HCT116 (cell line): ENCODE measurements around the gene SH3GL2. TPM values are rescaled to one million over a fixed set of nuclear protein-coding genes. Genes with fewer than 3 reads are reported as not detected.

Experiments
- ATAC-seq: fragments of 200-7000 bp; cut with Tn5 transposase; 2 replicates; pipeline ENCODE4 v1.9.1; 2020; ENCODE audit warnings: mild to moderate bottlenecking, moderate library complexity
- BruUV-seq: library from RNA; stranded (reverse); fragments of 400-500 nt; replicated peaks from 2 replicates; lab custom pipeline; 2021; lab: Mats Ljungman, UMichigan
- CTCF ChIA-PET: fragments of 300-600 bp; sonication (Branson Sonifier 250); formaldehyde crosslinking; loops from one replicate; lab custom pipeline; 2021; ENCODE audit warnings: antibody characterized with exemption; lab: Charles Lee
- POLR2A ChIA-PET: fragments of 300-600, 350-600 bp; sonication (Branson Sonifier 250); formaldehyde crosslinking; loops from one replicate; lab custom pipeline; 2021; ENCODE audit warnings: antibody characterized with exemption; lab: Charles Lee
- RAD21 ChIA-PET, 2 experiments: fragments of 300-600 bp; sonication (Branson Sonifier 250); formaldehyde crosslinking; loops; one replicate each; lab custom pipeline; 2023; ENCODE audit warnings: low total read pairs in 2 of 2; ENCODE audit not compliant: uncharacterized antibody in 2 of 2, unreplicated experiment in 2 of 2, low non-redundant PET in 1 of 2; lab: Charles Lee
- DNase-seq: peaks from one replicate; pipeline ENCODE4 v3.0.0-alpha.2; 2010; ENCODE audit warnings: low read depth, low spot score
- H2AFZ ChIP-seq: fragments of 200-600 bp; shearing (Covaris generic), sonication (generic); 2 replicates; pipeline ENCODE4 v1.6.1; 2017; ENCODE audit warnings: low read depth, mixed run types, mixed read lengths, antibody characterized with exemption, low read length; ENCODE audit not compliant: poor library complexity, severe bottlenecking
- H3K27ac ChIP-seq: 2 replicates; pipeline ENCODE4 v1.5.1; 2012; ENCODE audit warnings: low read depth, low read length
- H3K27me3 ChIP-seq: fragments of 200-600 bp; sonication (generic); 2 replicates; pipeline ENCODE4 v1.6.1; 2016; ENCODE audit warnings: mixed run types, low read length, mixed read lengths; ENCODE audit not compliant: insufficient read depth
- H3K36me3 ChIP-seq, 2 experiments: fragments of 200-500 bp in 1 of 2; fragments of 200-600 bp in 1 of 2; sonication (Bioruptor generic) in 1 of 2; sonication (generic) in 1 of 2; 2 replicates each; pipeline versions ENCODE4 v1.5.1 to v1.6.1; 2014 to 2016; ENCODE audit warnings: low read length in 2 of 2, inconsistent platforms in 1 of 2, mixed read lengths in 1 of 2, mixed run types in 1 of 2; ENCODE audit not compliant: insufficient read depth in 2 of 2, control insufficient read depth in 1 of 2
- H3K4me1 ChIP-seq, 2 experiments: fragments of 200-600 bp in 1 of 2; sonication (generic) in 1 of 2; 2 replicates each; pipeline versions ENCODE4 v1.5.1 to v1.6.1; 2012 to 2017; ENCODE audit warnings: low read length in 2 of 2, inconsistent platforms in 1 of 2, mild to moderate bottlenecking in 1 of 2, mixed read lengths in 1 of 2, mixed run types in 1 of 2, moderate library complexity in 1 of 2; ENCODE audit not compliant: insufficient read depth in 2 of 2, control insufficient read depth in 1 of 2
- H3K4me2 ChIP-seq: fragments of 200-600 bp; sonication (generic); 2 replicates; pipeline ENCODE4 v1.6.1; 2017; ENCODE audit warnings: mixed run types, low read length, mixed read lengths
- H3K4me3 ChIP-seq, 2 experiments: fragments of 200-600 bp in 1 of 2; sonication (generic) in 1 of 2; replicated peaks in 1 of 2; 2 replicates each; pipeline ENCODE4 v1.5.1; 2011 to 2016; ENCODE audit warnings: low read length in 2 of 2, control low read depth in 1 of 2, low read depth in 1 of 2, mild to moderate bottlenecking in 1 of 2, mixed read lengths in 1 of 2, mixed run types in 1 of 2
- H3K79me2 ChIP-seq: fragments of 200-600 bp; sonication (generic); 2 replicates; pipeline ENCODE4 v1.6.1; 2017; ENCODE audit warnings: mild to moderate bottlenecking, mixed run types, low read length, moderate library complexity, mixed read lengths; ENCODE audit not compliant: insufficient read depth
- H3K9ac ChIP-seq: fragments of 200-600 bp; sonication (generic); 2 replicates; pipeline ENCODE4 v1.6.1; 2016; ENCODE audit warnings: low read length, mixed read lengths
- H3K9me2 ChIP-seq: fragments of 200-600 bp; sonication (generic), shearing (Covaris generic); 2 replicates; pipeline ENCODE4 v1.6.1; 2017; ENCODE audit warnings: mixed run types, mild to moderate bottlenecking, moderate library complexity; ENCODE audit not compliant: insufficient read depth
- H3K9me3 ChIP-seq, 2 experiments: fragments of 200-500 bp in 1 of 2; fragments of 200-600 bp in 1 of 2; sonication (Bioruptor generic) in 1 of 2; sonication (generic) in 1 of 2; 2 replicates each; pipeline ENCODE4 v1.6.1; 2014 to 2017; ENCODE audit warnings: low read length in 2 of 2, mixed read lengths in 2 of 2, inconsistent platforms in 1 of 2, low read depth in 1 of 2, mild to moderate bottlenecking in 1 of 2, mixed run types in 1 of 2, moderate library complexity in 1 of 2; ENCODE audit not compliant: control insufficient read depth in 1 of 2, insufficient read depth in 1 of 2
- H4K20me1 ChIP-seq: fragments of 200-600 bp; sonication (generic), shearing (Covaris generic); 2 replicates; pipeline ENCODE4 v1.6.1; 2017; ENCODE audit warnings: mixed run types, mild to moderate bottlenecking, moderate library complexity; ENCODE audit not compliant: insufficient read depth
- CBX3 ChIP-seq: IDR thresholded peaks from 2 replicates; pipeline ENCODE4 v1.6.1; 2012; ENCODE audit warnings: low read depth
- CEBPB ChIP-seq: IDR thresholded peaks from 2 replicates; pipeline ENCODE4 v1.6.1; 2012; ENCODE audit warnings: low read depth
- ELF1 ChIP-seq: IDR thresholded peaks from 2 replicates; pipeline ENCODE4 v1.6.1; 2012; ENCODE audit warnings: low read depth, borderline replicate concordance
- EZH2phosphoT487 ChIP-seq: fragments of 200-600 bp; IDR thresholded peaks from 2 replicates; pipeline ENCODE4 v1.6.1; 2018; ENCODE audit warnings: antibody characterized with exemption, borderline replicate concordance
- JUND ChIP-seq: IDR thresholded peaks from 2 replicates; pipeline ENCODE4 v1.6.1; 2012
- POLR2AphosphoS5 ChIP-seq: IDR thresholded peaks from 2 replicates; pipeline ENCODE4 v1.6.1; 2011; ENCODE audit warnings: mild to moderate bottlenecking, low read depth, low read length, moderate library complexity
- RAD21 ChIP-seq: IDR thresholded peaks from 2 replicates; pipeline ENCODE4 v1.6.1; 2012; ENCODE audit warnings: low read depth, mild to moderate bottlenecking
- SP1 ChIP-seq: IDR thresholded peaks from 2 replicates; pipeline ENCODE4 v1.6.1; 2012; ENCODE audit warnings: low read depth
- SRF ChIP-seq: IDR thresholded peaks from 2 replicates; pipeline ENCODE4 v1.6.1; 2012; ENCODE audit warnings: low read depth
- TCF7L2 ChIP-seq: IDR thresholded peaks from 2 replicates; pipeline ENCODE4 v1.7.0; 2011; ENCODE audit warnings: borderline replicate concordance, inconsistent platforms; ENCODE audit not compliant: insufficient read depth, insufficient read length; ENCODE audit errors: extremely low read depth
- YY1 ChIP-seq: IDR thresholded peaks from 2 replicates; pipeline ENCODE4 v1.6.1; 2011; ENCODE audit warnings: low read length, low read depth, moderate library complexity, mild to moderate bottlenecking; ENCODE audit not compliant: insufficient replicate concordance; ENCODE audit errors: extremely low read depth
- ZFX ChIP-seq: fragments of 450-650 bp; IDR thresholded peaks from 2 replicates; pipeline ENCODE4 v1.6.1; 2017
- intact Hi-C: fragments of 100-400 bp; cut with micrococcal nuclease; formaldehyde crosslinking; loops from 2 replicates; pipeline ENCODE4 v1.10.0; 2022
- total RNA-seq: library from RNA; stranded (reverse); gene quantifications from one replicate; pipeline ENCODE4 v1.2.1, GENCODE V29; 2021; ENCODE audit not compliant: unreplicated experiment
- TF ChIP-seq, protein P1 (sequence below): IDR thresholded peaks from 2 replicates; pipeline ENCODE4 v1.6.1; 2012
- TF ChIP-seq, protein P2 (sequence below): IDR thresholded peaks from 2 replicates; pipeline ENCODE4 v1.6.1; 2011; ENCODE audit warnings: mild to moderate bottlenecking, low read length, moderate library complexity; ENCODE audit not compliant: insufficient replicate concordance; ENCODE audit errors: extremely low read depth
- TF ChIP-seq, protein P3 (sequence below): IDR thresholded peaks from 2 replicates; pipeline ENCODE4 v1.6.1; 2012
- TF ChIP-seq, protein P4 (sequence below): IDR thresholded peaks from 2 replicates; pipeline ENCODE4 v1.6.1; 2012; ENCODE audit warnings: low read depth
- TF ChIP-seq, protein P5 (sequence below), 3 experiments: fragments of 200-600 bp in 1 of 3; sonication (generic) in 1 of 3; IDR thresholded peaks in 2 of 3; conservative IDR thresholded peaks in 1 of 3; 2 replicates each; pipeline ENCODE4 v1.5.1; 2012 to 2017; ENCODE audit warnings: low read depth in 2 of 3, low read length in 2 of 3, antibody characterized with exemption in 1 of 3, borderline replicate concordance in 1 of 3, control low read depth in 1 of 3, mild to moderate bottlenecking in 1 of 3, mixed read lengths in 1 of 3, mixed run types in 1 of 3, moderate library complexity in 1 of 3; ENCODE audit not compliant: insufficient read depth in 1 of 3

The SH3GL2 gene
- total RNA-seq, 1 experiment from 2014 or later, result not detected

DNA sequence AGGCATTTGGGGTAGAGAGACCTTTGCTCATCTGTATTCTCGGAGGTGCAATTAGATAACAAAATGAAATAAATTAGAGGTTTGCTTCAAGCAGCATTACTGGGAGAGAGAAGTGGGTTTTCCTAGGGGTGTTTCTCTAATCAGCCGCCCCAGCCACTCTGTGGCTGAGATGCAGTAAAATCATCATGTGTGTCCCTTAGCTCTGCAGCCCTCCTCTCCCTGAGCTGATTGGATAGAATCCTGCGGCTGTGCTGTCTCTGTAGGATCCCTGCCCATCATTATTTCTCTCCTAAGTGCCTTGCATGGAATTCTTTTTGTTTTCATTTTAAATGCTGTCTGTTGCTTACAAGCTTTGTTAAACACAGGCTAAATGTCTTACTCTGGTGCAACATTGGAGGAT, 171.4 kb downstream of the SH3GL2 start (continued):
- no peak for TF ChIP-seq CBX3
- no peak for TF ChIP-seq TCF7L2
- TF ChIP-seq SP1, result no peak
- no peak for TF ChIP-seq ZFX

DNA sequence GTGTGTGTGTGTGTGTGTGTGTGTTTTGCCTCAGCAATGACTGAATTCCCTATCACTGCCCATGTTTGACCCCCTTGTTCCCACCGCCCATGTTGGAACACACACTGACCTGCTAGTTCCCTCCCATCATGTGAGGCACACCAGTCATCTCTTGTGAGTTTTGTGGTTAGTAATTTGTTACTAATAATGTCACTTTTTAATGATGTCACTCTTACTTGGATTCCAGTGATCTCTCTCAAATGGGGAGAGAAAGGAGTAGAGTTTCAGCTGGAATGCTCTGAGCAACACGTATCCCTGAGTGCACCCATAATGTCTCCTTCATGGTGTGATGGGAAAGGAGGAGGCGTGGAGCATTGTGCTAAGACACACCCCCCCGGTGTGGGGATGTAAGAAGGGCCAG, 172.6 kb downstream of the SH3GL2 start:
- Histone ChIP-seq H3K4me2 (no peak overlapping the region), H3K4me1 (no peaks in the 10 kb centered on the region), H2AFZ (no peak overlapping the region), H3K27me3 (no peaks in the 10 kb centered on the region), H3K27ac (no peak overlapping the region), H3K9me3 (no peaks in the 10 kb centered on the region), H3K79me2 (no peaks in the 10 kb centered on the region), H3K9ac (no peak overlapping the region), H3K9me2 (no peaks in the 10 kb centered on the region), H3K36me3 (no peaks in the 10 kb centered on the region), H4K20me1 (no peaks in the 10 kb centered on the region), H3K4me3 (no peak overlapping the region)
- TF ChIP-seq EZH2phosphoT487 (no peak), ELF1 (no peak), YY1 (no peak), SP1 (no peak), SRF (no peak), TCF7L2 (no peak), POLR2AphosphoS5 (no peak), ZFX (no peak), CEBPB (no peak), CBX3 (no peak), JUND (no peak), RAD21 (no peak)
- TF ChIP-seq, protein P1, sequence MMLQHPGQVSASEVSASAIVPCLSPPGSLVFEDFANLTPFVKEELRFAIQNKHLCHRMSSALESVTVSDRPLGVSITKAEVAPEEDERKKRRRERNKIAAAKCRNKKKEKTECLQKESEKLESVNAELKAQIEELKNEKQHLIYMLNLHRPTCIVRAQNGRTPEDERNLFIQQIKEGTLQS, result no peak
- TF ChIP-seq, protein P2, sequence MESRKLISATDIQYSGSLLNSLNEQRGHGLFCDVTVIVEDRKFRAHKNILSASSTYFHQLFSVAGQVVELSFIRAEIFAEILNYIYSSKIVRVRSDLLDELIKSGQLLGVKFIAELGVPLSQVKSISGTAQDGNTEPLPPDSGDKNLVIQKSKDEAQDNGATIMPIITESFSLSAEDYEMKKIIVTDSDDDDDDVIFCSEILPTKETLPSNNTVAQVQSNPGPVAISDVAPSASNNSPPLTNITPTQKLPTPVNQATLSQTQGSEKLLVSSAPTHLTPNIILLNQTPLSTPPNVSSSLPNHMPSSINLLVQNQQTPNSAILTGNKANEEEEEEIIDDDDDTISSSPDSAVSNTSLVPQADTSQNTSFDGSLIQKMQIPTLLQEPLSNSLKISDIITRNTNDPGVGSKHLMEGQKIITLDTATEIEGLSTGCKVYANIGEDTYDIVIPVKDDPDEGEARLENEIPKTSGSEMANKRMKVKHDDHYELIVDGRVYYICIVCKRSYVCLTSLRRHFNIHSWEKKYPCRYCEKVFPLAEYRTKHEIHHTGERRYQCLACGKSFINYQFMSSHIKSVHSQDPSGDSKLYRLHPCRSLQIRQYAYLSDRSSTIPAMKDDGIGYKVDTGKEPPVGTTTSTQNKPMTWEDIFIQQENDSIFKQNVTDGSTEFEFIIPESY, result no peak
- TF ChIP-seq, protein P3, sequence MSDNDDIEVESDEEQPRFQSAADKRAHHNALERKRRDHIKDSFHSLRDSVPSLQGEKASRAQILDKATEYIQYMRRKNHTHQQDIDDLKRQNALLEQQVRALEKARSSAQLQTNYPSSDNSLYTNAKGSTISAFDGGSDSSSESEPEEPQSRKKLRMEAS, result no peak
- TF ChIP-seq, protein P4, sequence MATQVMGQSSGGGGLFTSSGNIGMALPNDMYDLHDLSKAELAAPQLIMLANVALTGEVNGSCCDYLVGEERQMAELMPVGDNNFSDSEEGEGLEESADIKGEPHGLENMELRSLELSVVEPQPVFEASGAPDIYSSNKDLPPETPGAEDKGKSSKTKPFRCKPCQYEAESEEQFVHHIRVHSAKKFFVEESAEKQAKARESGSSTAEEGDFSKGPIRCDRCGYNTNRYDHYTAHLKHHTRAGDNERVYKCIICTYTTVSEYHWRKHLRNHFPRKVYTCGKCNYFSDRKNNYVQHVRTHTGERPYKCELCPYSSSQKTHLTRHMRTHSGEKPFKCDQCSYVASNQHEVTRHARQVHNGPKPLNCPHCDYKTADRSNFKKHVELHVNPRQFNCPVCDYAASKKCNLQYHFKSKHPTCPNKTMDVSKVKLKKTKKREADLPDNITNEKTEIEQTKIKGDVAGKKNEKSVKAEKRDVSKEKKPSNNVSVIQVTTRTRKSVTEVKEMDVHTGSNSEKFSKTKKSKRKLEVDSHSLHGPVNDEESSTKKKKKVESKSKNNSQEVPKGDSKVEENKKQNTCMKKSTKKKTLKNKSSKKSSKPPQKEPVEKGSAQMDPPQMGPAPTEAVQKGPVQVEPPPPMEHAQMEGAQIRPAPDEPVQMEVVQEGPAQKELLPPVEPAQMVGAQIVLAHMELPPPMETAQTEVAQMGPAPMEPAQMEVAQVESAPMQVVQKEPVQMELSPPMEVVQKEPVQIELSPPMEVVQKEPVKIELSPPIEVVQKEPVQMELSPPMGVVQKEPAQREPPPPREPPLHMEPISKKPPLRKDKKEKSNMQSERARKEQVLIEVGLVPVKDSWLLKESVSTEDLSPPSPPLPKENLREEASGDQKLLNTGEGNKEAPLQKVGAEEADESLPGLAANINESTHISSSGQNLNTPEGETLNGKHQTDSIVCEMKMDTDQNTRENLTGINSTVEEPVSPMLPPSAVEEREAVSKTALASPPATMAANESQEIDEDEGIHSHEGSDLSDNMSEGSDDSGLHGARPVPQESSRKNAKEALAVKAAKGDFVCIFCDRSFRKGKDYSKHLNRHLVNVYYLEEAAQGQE, result no peak
- TF ChIP-seq, protein P5, sequence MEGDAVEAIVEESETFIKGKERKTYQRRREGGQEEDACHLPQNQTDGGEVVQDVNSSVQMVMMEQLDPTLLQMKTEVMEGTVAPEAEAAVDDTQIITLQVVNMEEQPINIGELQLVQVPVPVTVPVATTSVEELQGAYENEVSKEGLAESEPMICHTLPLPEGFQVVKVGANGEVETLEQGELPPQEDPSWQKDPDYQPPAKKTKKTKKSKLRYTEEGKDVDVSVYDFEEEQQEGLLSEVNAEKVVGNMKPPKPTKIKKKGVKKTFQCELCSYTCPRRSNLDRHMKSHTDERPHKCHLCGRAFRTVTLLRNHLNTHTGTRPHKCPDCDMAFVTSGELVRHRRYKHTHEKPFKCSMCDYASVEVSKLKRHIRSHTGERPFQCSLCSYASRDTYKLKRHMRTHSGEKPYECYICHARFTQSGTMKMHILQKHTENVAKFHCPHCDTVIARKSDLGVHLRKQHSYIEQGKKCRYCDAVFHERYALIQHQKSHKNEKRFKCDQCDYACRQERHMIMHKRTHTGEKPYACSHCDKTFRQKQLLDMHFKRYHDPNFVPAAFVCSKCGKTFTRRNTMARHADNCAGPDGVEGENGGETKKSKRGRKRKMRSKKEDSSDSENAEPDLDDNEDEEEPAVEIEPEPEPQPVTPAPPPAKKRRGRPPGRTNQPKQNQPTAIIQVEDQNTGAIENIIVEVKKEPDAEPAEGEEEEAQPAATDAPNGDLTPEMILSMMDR (IDR thresholded peaks at IDR 0.05 in 2 of 3, conservative IDR thresholded peaks at IDR 0.05 in 1 of 3; ENCODE audit: borderline replicate concordance in 1 of 3, insufficient read depth in 1 of 3, low read depth in 2 of 3, low read length in 2 of 3), result no peak
- RAD21 ChIA-PET, result no interaction called here
- no peak for ATAC-seq
- no peak for DNase-seq
- CTCF ChIA-PET, result no interaction called here
- no TSS peak for BruUV-seq
- POLR2A ChIA-PET, result no interaction called here
- intact Hi-C loops, result no loop called here
